Cardiac fibroblast (primary cell): ENCODE data around the gene PRKCB.

ENCODE experiments used
- DNase-seq, 2 donors: peaks; one replicate each; pipeline versions ENCODE4 v3.0.0 to v3.0.0-alpha.2; 2010; ENCODE audit warnings: low read depth in 2 of 2
- H3K4me3 ChIP-seq, 2 donors: replicated peaks in 1 of 2; 1 replicate in 1 of 2; 2 replicates in 1 of 2; pipeline ENCODE4 v1.5.1; 2011; ENCODE audit warnings: low read depth in 2 of 2, low read length in 2 of 2, mild to moderate bottlenecking in 2 of 2, moderate library complexity in 1 of 2
- TF ChIP-seq, protein P1 (sequence below): IDR thresholded peaks from one replicate; pipeline ENCODE4 v1.5.1; 2011; ENCODE audit warnings: low read depth, mild to moderate bottlenecking, low read length, inconsistent platforms

Gene PRKCB

DNA sequence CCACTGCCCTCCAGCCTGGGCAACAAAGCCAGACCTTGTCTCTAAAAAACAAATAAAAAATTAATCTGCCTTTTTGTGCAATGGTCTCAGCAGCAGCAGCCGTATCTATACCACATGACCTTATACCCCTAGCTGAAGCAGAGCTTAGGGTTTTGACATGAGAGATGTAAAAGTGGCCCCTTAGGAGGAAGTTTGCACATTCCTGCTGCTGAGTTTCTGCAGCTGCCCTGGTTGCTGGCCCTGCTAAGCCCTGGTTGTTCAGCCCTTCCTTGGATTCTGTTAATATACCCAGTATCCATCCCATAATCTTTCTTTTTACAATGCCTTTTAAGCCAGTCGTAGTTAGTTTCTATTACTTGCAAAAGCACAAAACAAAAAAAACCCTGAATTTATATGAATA, 33.0 kb upstream of the PRKCB start:
- TF ChIP-seq, protein P1, sequence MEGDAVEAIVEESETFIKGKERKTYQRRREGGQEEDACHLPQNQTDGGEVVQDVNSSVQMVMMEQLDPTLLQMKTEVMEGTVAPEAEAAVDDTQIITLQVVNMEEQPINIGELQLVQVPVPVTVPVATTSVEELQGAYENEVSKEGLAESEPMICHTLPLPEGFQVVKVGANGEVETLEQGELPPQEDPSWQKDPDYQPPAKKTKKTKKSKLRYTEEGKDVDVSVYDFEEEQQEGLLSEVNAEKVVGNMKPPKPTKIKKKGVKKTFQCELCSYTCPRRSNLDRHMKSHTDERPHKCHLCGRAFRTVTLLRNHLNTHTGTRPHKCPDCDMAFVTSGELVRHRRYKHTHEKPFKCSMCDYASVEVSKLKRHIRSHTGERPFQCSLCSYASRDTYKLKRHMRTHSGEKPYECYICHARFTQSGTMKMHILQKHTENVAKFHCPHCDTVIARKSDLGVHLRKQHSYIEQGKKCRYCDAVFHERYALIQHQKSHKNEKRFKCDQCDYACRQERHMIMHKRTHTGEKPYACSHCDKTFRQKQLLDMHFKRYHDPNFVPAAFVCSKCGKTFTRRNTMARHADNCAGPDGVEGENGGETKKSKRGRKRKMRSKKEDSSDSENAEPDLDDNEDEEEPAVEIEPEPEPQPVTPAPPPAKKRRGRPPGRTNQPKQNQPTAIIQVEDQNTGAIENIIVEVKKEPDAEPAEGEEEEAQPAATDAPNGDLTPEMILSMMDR: no peak
- H3K4me3 ChIP-seq: no peak overlapping the region
- DNase-seq: no peak

DNA sequence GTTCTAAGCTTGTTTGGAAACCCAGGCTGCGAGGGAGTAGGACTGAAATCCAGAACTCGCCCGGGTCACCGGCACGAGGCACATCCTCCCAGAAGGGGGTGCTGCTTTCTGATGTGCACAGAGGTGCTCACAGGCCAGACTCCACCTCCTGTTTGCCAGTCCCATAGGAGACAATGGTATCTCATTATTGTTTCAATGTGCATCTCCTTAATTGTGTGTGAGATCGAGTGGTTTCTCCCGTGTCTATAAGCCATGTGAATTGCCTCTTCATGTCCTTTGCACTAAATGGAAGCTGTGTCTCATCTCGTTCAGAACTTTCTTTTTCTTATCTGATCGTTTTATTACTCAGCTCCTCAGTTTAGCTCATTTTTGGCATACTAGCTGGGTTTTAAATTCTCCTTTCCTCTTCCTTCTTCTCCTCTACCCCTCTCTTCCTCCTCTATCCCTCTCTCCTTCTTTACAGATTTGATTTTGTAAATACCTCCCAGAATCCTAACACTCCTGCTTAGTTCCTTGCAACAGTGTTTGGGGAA, 32.1 kb upstream of the PRKCB start:
- peak; percentile 9 to 18 for DNase-seq
- H3K4me3 ChIP-seq: no peak overlapping the region
- TF ChIP-seq, protein P1: peak; percentile 45

DNA sequence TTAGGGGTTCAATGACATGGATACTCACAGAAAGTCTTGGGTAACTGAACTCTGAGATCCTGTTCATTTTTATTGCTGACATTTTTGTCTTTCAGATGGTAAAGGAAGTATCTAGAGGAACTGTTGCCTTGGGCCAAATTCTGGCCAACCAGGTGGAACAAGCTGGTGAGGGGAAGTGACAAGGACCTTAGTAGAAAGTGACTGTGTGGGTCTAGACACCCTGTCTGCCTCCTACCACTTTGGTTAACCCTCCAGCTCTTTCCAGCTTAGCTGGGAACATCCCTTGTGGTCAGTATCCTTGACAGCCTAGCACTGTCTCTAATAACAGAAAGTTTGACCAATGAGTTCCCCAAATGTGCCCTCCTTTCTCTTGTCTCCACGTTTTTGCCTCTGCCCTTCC, 28.8 kb upstream of the PRKCB start:
- no peak overlapping the region for H3K4me3 ChIP-seq
- DNase-seq: no peak
- TF ChIP-seq, protein P1: no peak

DNA sequence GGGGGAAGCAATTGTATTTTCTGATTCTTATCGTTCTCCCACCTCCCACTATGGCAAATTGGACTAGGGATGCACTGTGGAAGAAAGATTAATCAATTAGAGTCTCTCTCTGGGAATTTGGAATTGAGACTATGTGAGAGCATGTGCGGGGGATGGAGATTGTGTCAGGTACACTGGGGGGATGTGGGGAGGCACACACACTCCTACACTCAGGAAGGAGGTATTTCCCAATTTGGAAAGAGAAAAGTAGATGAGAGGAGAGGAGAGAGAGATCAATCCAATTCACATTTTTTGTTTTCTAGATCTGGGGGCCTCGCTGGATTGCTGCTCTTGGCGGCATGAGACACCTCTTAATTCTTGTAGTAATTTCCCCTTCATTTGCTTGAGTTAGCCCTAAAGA, 14.3 kb upstream of the PRKCB start:
- TF ChIP-seq, protein P1: no peak
- no peak for DNase-seq
- H3K4me3 ChIP-seq: no peak overlapping the region

DNA sequence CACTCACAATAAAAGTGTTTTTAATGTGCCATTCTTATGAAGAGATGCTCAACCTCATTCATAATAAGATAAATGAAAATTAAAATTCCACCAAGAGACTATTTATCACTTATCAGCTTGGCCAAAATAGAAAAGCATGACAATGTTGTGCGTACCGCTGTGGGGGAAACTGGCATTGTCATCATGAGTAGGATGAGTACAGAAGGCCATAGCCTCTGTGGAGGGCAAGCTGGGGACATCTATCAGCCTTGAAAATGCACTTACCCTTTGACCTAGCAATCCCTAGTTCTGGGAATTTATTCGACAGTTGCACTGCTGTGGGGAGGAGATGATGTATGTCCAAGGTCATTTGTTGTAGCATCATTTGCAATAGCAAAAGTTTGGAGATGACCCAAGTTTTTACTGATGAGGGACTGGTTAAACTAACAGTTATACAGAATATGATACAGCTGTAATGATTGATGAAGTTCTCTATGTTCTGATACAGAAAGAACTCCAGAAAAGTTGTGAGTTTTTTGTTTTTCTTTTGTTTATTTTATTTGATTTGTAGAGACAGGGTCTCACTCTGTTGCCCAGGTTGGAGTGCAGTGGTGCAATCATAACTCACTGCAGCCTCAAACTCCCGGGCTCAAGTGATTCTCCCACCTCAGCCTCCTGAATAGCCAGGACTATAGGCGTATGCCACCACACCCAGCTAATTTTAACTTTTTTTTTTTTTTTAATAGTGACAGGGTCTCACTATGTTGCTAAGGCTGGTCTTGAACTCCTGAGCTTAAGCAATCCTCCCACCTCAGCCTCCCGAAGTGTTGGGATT, 13.7 kb upstream of the PRKCB start:
- DNase-seq: no peak
- TF ChIP-seq, protein P1: no peak
- no peak overlapping the region for H3K4me3 ChIP-seq

DNA sequence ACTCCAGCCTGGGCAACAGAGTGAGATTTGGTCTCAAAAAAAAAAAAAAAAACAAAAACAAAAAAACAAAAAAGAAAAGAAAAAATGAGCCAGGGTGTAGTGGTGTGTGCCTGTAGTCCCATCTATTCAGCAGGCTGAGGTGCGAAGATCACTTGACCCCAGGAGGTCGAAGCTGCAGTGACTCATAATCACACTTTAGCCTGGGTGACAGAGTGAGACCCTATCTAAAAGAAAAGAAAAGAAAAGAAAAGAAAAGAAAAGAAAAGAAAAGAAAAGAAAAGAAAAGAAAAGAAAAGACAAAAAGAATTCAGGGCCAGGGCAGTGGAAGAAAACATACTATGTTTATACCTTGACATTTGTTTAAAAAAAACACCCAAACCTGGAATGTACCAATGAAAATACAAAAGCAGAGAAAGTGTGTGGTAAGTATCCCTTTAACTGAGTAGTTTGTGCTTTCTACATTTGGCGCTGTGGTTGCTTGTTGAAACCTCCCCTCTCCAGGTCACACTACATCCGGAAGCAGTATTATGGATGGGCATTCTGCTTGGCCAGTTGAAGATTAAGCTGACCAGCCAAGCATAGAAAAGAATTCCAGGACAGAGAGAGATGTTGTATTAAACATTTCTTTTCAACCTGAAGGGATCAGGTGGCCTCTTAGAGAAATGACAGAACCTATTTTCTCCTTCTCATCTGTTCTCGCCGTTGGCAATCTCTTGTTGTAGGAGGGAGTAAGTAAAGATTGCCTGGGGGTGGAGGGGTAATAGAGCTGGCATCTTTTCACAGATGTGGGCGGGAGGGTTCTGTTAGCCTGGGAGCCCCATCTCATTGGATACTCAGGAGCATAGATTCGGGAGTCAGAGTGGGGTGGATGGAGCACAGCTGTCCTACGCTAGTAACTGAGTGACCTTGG, 12.1 kb upstream of the PRKCB start:
- no peak for DNase-seq
- no peak overlapping the region for H3K4me3 ChIP-seq
- TF ChIP-seq, protein P1: no peak
